Measurements from ENCODE around the gene FREY1.

The FREY1 gene

GRCh38 chr11:45877845-45878244 lies 29.2 kb downstream of the FREY1 start:
- Histone ChIP-seq H3K4me1 (ENCODE audit: control insufficient read depth, insufficient read depth, low read length) (peaks cover 18% of the 10 kb centered on the region), H3K9ac (ENCODE audit: low read length) (no peak overlapping the region), H3K4me3 (ENCODE audit: low read depth, low read length) (no peak overlapping the region), H3K27ac (ENCODE audit: low read depth, low read length) (no peak overlapping the region), H3K9me3 (ENCODE audit: control insufficient read depth, insufficient read depth, low read depth, low read length) (no peaks in the 10 kb centered on the region), H3K27me3 (ENCODE audit: control insufficient read depth, insufficient read depth, low read length) (no peaks in the 10 kb centered on the region), H3K36me3 (ENCODE audit: control insufficient read depth, insufficient read depth, low read length) (peaks cover 19% of the 10 kb centered on the region)

GRCh38 chr11:45877221-45877620 lies 29.9 kb downstream of the FREY1 start:
- H3K27me3 ChIP-seq (ENCODE audit: control insufficient read depth, insufficient read depth, low read length), result no peaks in the 10 kb centered on the region
- peaks cover 19% of the 10 kb centered on the region for H3K36me3 ChIP-seq (ENCODE audit: control insufficient read depth, insufficient read depth, low read length)
- no peak overlapping the region for H3K4me3 ChIP-seq (ENCODE audit: low read depth, low read length)
- H3K4me1 ChIP-seq (ENCODE audit: control insufficient read depth, insufficient read depth, low read length), result peaks cover 19% of the 10 kb centered on the region
- no peak overlapping the region for H3K9ac ChIP-seq (ENCODE audit: low read length)
- H3K9me3 ChIP-seq (ENCODE audit: control insufficient read depth, insufficient read depth, low read depth, low read length), result no peaks in the 10 kb centered on the region
- H3K27ac ChIP-seq (ENCODE audit: low read depth, low read length), result no peak overlapping the region

- peaks cover 26% of the 10 kb centered on the region for H3K36me3 ChIP-seq (ENCODE audit: control insufficient read depth, insufficient read depth, low read length)
- H3K27ac ChIP-seq (ENCODE audit: low read depth, low read length), result no peak overlapping the region
- H3K4me1 ChIP-seq (ENCODE audit: control insufficient read depth, insufficient read depth, low read length), result peaks cover 19% of the 10 kb centered on the region
- H3K27me3 ChIP-seq (ENCODE audit: control insufficient read depth, insufficient read depth, low read length), result no peaks in the 10 kb centered on the region
- no peaks in the 10 kb centered on the region for H3K9me3 ChIP-seq (ENCODE audit: control insufficient read depth, insufficient read depth, low read depth, low read length)
- H3K9ac ChIP-seq (ENCODE audit: low read length), result no peak overlapping the region
- no peak overlapping the region for H3K4me3 ChIP-seq (ENCODE audit: low read depth, low read length)
Observed at GRCh38 chr11:45876401-45876800, 30.7 kb downstream of the FREY1 start.

GRCh38 chr11:45872651-45873356 lies 34.3 kb downstream of the FREY1 start:
- Histone ChIP-seq H3K4me3 (ENCODE audit: low read depth, low read length) (no peak overlapping the region), H3K9me3 (ENCODE audit: control insufficient read depth, insufficient read depth, low read depth, low read length) (no peaks in the 10 kb centered on the region), H3K36me3 (ENCODE audit: control insufficient read depth, insufficient read depth, low read length) (peaks cover 49% of the 10 kb centered on the region), H3K27me3 (ENCODE audit: control insufficient read depth, insufficient read depth, low read length) (no peaks in the 10 kb centered on the region), H3K27ac (ENCODE audit: low read depth, low read length) (no peak overlapping the region), H3K4me1 (ENCODE audit: control insufficient read depth, insufficient read depth, low read length) (peaks cover 19% of the 10 kb centered on the region), H3K9ac (ENCODE audit: low read length) (no peak overlapping the region)

GRCh38 chr11:45871638-45872037 lies 35.4 kb downstream of the FREY1 start:
- H3K4me3 ChIP-seq (ENCODE audit: low read depth, low read length), result no peak overlapping the region

GRCh38 chr11:45870706-45871105 lies 36.4 kb downstream of the FREY1 start:
- Histone ChIP-seq H3K9me3 (ENCODE audit: control insufficient read depth, insufficient read depth, low read depth, low read length) (no peaks in the 10 kb centered on the region), H3K4me1 (ENCODE audit: control insufficient read depth, insufficient read depth, low read length) (peaks cover 9% of the 10 kb centered on the region), H3K27me3 (ENCODE audit: control insufficient read depth, insufficient read depth, low read length) (no peaks in the 10 kb centered on the region), H3K27ac (ENCODE audit: low read depth, low read length) (no peak overlapping the region), H3K4me3 (ENCODE audit: low read depth, low read length) (no peak overlapping the region), H3K36me3 (ENCODE audit: control insufficient read depth, insufficient read depth, low read length) (peaks cover 65% of the 10 kb centered on the region), H3K9ac (ENCODE audit: low read length) (no peak overlapping the region)

More at GRCh38 chr11:45871638-45872037, 35.4 kb downstream of the FREY1 start:
- Histone ChIP-seq H3K27me3 (ENCODE audit: control insufficient read depth, insufficient read depth, low read length) (no peaks in the 10 kb centered on the region), H3K9ac (ENCODE audit: low read length) (no peak overlapping the region), H3K9me3 (ENCODE audit: control insufficient read depth, insufficient read depth, low read depth, low read length) (no peaks in the 10 kb centered on the region), H3K27ac (ENCODE audit: low read depth, low read length) (no peak overlapping the region), H3K36me3 (ENCODE audit: control insufficient read depth, insufficient read depth, low read length) (peaks cover 59% of the 10 kb centered on the region), H3K4me1 (ENCODE audit: control insufficient read depth, insufficient read depth, low read length) (peaks cover 18% of the 10 kb centered on the region)

GRCh38 chr11:45869551-45869950 lies 37.5 kb downstream of the FREY1 start:
- Histone ChIP-seq H3K27me3 (ENCODE audit: control insufficient read depth, insufficient read depth, low read length) (no peaks in the 10 kb centered on the region), H3K4me3 (ENCODE audit: low read depth, low read length) (no peak overlapping the region), H3K9ac (ENCODE audit: low read length) (no peak overlapping the region), H3K36me3 (ENCODE audit: control insufficient read depth, insufficient read depth, low read length) (peaks cover 57% of the 10 kb centered on the region), H3K4me1 (ENCODE audit: control insufficient read depth, insufficient read depth, low read length) (peaks cover 5% of the 10 kb centered on the region), H3K9me3 (ENCODE audit: control insufficient read depth, insufficient read depth, low read depth, low read length) (no peaks in the 10 kb centered on the region), H3K27ac (ENCODE audit: low read depth, low read length) (no peak overlapping the region)

GRCh38 chr11:45864041-45864440 lies 43.0 kb downstream of the FREY1 start:
- Histone ChIP-seq H3K9me3 (ENCODE audit: control insufficient read depth, insufficient read depth, low read depth, low read length) (no peaks in the 10 kb centered on the region), H3K4me3 (ENCODE audit: low read depth, low read length) (no peak overlapping the region), H3K9ac (ENCODE audit: low read length) (no peak overlapping the region), H3K36me3 (ENCODE audit: control insufficient read depth, insufficient read depth, low read length) (peaks cover 61% of the 10 kb centered on the region), H3K4me1 (ENCODE audit: control insufficient read depth, insufficient read depth, low read length) (peaks cover 6% of the 10 kb centered on the region; the same call in 1 of the 2 replicates), H3K27me3 (ENCODE audit: control insufficient read depth, insufficient read depth, low read length) (no peaks in the 10 kb centered on the region), H3K27ac (ENCODE audit: low read depth, low read length) (no peak overlapping the region)

- Histone ChIP-seq H3K4me3 (ENCODE audit: low read depth, low read length) (no peak overlapping the region), H3K27ac (ENCODE audit: low read depth, low read length) (no peak overlapping the region), H3K36me3 (ENCODE audit: control insufficient read depth, insufficient read depth, low read length) (peaks cover 49% of the 10 kb centered on the region), H3K9ac (ENCODE audit: low read length) (no peak overlapping the region), H3K9me3 (ENCODE audit: control insufficient read depth, insufficient read depth, low read depth, low read length) (no peaks in the 10 kb centered on the region), H3K4me1 (ENCODE audit: control insufficient read depth, insufficient read depth, low read length) (peaks cover 17% of the 10 kb centered on the region), H3K27me3 (ENCODE audit: control insufficient read depth, insufficient read depth, low read length) (no peaks in the 10 kb centered on the region)
Observed at GRCh38 chr11:45860764-45861510, 46.1 kb downstream of the FREY1 start.

- no peaks in the 10 kb centered on the region for H3K9me3 ChIP-seq (ENCODE audit: control insufficient read depth, insufficient read depth, low read depth, low read length)
- no peaks in the 10 kb centered on the region for H3K27me3 ChIP-seq (ENCODE audit: control insufficient read depth, insufficient read depth, low read length)
- H3K36me3 ChIP-seq (ENCODE audit: control insufficient read depth, insufficient read depth, low read length), result peaks cover 49% of the 10 kb centered on the region
Observed at GRCh38 chr11:45860348-45860747, 46.7 kb downstream of the FREY1 start.

GRCh38 chr11:45859661-45860140 lies 47.4 kb downstream of the FREY1 start:
- Histone ChIP-seq H3K9ac (ENCODE audit: low read length) (no peak overlapping the region), H3K9me3 (ENCODE audit: control insufficient read depth, insufficient read depth, low read depth, low read length) (no peaks in the 10 kb centered on the region), H3K36me3 (ENCODE audit: control insufficient read depth, insufficient read depth, low read length) (peaks cover 49% of the 10 kb centered on the region), H3K4me1 (ENCODE audit: control insufficient read depth, insufficient read depth, low read length) (peaks cover 27% of the 10 kb centered on the region), H3K27ac (ENCODE audit: low read depth, low read length) (no peak overlapping the region), H3K4me3 (ENCODE audit: low read depth, low read length) (no peak overlapping the region), H3K27me3 (ENCODE audit: control insufficient read depth, insufficient read depth, low read length) (no peaks in the 10 kb centered on the region)

More at GRCh38 chr11:45860348-45860747, 46.7 kb downstream of the FREY1 start:
- Histone ChIP-seq H3K9ac (ENCODE audit: low read length) (no peak overlapping the region), H3K4me3 (ENCODE audit: low read depth, low read length) (no peak overlapping the region), H3K27ac (ENCODE audit: low read depth, low read length) (no peak overlapping the region), H3K4me1 (ENCODE audit: control insufficient read depth, insufficient read depth, low read length) (peaks cover 21% of the 10 kb centered on the region)
